ENCODE data around the gene ASPRV1.
"Not testable (repeated sequence)": the region's sequence is repeated elsewhere in the genome, so short reads cannot be mapped to it uniquely, and the experiment has no call there.

ASPRV1 gene

DNA sequence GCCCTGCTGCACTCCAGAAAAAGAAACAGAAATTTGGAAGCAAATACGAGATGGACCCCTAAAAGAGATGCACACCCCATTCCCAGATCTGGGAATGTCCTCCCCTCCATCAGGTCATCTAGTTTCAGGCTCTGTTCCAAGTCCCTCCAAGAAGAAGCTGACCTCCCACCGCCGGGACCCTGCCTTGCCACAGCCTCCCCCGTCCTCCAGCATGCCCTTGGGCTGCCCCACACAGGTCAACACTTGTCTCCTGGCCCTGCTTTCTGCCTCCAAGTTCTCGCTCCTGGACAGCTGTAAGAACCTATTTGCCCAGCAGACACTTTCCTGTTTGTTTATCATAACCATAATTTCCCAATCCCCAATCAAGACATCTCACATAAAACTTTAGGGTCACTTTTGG, 2.0 kb downstream of the ASPRV1 start:
- FAIRE-seq, result no peak

GRCh38 chr2:69958480-69958879, 3.0 kb downstream of the ASPRV1 start:
- FAIRE-seq, result no peak

GRCh38 chr2:69957965-69958364, 3.5 kb downstream of the ASPRV1 start:
- no peak for FAIRE-seq

DNA sequence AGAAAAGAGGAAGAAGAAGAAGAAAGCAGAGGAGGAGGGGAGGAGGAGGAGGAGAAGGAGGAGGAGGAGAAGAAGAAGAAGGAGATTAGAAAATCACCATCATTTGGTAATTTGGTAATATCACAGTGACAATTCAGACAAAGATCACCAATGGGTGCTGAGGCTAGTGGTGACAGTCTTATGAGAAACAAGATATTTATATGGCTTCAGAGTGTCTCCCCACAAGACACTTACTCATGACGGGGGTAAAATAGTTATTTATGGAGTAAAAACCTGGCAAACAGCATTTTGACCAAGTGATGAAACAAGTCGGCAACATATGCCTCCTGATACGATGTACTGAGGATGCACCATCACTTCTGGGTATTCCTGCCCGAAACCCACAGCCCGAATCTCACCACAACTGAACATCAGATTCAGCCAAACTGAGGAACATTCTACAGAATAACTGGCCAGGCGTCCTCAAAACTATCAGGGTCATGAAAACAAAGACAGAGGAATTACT, 4.9 kb downstream of the ASPRV1 start:
- no peak for FAIRE-seq

GRCh38 chr2:69955029-69955428, 6.4 kb downstream of the ASPRV1 start:
- no peak for FAIRE-seq

DNA sequence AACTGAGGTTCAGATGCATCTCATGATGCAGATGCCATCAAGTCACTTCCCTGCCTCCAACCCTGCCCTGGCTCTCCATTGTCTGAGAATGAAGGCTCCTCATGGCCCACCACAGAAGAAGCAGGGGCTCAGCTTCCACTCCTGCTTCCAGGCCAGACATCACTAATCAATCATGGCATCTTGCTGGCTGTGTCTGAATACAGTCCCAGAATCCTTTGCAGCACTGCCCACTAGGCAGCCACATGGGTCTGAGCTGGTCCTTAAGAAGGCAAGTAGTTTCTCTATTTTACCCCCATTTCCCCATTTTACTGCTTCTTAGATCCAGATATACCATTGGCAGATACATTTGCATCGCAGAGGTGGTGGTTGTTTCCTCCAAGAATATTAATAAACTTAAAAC, 7.3 kb downstream of the ASPRV1 start:
- FAIRE-seq, result no peak

DNA sequence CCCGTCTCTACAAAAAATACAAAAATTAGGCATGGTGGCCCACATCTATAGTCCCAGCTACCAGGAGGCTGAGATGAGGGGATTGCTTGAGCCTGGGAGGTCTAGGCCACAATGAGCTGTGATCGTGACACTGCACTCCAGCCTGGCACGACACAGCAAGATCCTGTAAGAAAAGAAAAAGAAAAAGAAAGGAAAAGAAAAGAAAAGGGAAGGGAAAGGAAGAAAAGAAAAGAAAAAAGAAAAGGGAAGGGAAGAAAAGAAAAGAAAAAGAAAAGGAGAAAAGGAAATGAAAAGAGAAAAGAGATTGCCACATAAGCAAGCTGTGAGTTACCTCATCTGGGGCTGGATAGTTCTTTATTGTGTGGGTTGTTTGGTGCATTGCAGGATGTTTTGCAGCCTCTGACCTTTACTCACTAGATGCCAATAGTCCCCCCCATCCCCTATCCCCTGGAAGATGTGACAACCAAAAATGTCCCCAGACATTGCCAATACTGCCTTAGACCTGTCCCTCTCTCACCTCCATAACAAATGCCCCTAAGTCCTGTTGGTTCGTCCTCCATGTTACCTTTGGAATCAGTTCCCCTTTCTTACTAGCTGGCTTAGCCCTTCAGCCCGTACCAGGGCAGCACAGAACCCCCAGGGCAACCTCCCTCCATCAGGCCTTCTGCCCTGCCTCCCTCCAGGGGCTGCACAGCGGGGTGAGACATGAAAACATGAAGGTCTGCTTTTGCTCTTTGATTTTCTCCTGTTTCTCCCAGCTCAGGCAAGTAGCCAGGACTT, 8.9 kb downstream of the ASPRV1 start:
- FAIRE-seq, result no peak

- not testable (repeated sequence) for FAIRE-seq
Observed at GRCh38 chr2:69950671-69951070, 10.8 kb downstream of the ASPRV1 start.

DNA sequence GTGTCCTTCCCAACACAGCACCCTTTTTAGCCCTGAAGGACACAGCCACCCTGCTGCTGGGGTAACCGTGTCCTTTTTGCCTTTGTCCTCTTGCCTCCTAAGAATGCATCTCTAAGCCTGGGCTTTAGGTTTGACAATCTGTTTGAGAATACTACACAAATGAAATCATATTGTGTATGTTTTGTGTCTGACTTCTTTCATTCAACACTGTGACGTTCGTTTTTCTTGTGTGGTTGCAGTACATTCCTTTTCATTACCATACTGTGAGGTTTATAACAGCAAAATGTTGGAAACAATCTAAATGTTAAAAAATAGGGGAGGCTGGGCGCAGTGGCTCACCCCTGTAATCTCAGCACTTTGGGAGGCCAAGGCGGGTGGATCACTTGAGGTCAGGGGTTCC, 11.2 kb downstream of the ASPRV1 start:
- FAIRE-seq, result no peak

DNA sequence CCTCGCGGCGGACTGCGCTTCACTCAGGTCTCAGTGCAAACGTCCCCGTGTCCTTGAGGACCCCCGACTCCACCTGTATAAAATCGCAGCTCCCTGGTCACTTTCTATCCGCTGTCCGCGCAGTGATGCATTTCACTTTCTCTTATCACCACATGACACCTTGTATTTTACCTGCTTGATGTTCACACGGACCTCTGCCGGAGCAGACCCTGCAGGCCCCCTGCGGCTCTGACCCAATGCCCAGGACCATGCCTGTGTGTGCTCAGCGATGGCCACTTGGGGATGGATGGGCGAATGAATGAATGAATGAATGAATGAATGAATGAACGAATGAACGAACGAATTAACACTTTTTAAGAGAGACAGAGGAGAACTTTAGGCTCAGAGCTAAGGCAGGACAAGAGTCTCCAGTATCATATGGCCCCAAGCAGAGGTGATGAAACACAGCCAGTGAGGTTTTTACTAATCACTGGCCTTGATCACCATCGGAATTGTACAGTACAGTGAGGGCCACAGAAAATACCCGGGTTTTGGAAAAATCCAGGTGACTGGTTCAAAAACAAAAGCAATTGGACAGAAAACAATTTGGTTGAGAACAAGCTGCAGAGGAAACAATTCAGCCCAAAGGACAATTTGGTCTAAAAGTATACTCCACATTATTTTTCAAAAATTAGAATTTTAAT, 12.3 kb downstream of the ASPRV1 start:
- no peak for FAIRE-seq

GRCh38 chr2:69948032-69948962, 13.1 kb downstream of the ASPRV1 start:
- FAIRE-seq, result no peak

- no peak for FAIRE-seq
Observed at GRCh38 chr2:69947325-69947931, 14.0 kb downstream of the ASPRV1 start.

- FAIRE-seq, result no peak
Observed at GRCh38 chr2:69946351-69947324, 14.8 kb downstream of the ASPRV1 start.

DNA sequence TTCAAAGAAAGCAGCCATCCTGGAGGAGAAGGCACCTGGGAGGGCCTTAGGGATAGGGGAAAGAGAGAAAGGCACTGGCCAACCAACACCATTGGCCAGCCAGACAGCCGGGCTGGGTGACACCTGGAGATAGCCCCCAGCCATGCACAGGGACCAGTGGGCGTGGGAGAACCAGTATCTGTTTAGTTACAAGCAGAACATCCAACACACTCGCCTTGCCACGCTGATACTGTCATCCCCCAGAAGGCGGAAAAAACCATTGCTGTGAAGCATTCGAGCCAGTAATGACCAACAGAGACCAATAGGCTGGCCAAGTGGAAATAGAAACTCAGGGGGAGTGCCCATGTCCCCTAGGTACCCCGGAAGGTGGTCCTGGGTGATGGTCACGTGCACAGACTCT, 15.5 kb downstream of the ASPRV1 start:
- FAIRE-seq, result no peak

DNA sequence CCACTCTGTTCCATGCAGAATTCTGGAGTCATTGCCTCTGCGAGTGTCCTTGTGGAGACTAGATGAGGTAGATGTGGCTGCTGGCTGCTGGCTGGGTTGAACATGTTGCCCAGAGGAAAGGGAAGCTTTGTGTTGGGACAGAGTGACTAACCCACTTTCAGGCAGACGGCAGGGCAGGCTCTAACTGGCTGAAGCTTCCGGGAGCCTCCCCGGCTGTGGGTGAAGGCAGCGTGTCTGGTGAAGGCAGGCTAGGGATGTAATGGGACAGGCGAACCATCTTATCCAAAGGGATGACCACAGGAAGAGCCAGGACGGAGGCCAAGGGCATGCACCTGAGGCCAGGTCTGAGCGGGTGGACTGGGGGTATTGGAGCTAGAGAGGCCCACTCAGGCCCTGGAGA, 16.0 kb downstream of the ASPRV1 start:
- no peak for FAIRE-seq

DNA sequence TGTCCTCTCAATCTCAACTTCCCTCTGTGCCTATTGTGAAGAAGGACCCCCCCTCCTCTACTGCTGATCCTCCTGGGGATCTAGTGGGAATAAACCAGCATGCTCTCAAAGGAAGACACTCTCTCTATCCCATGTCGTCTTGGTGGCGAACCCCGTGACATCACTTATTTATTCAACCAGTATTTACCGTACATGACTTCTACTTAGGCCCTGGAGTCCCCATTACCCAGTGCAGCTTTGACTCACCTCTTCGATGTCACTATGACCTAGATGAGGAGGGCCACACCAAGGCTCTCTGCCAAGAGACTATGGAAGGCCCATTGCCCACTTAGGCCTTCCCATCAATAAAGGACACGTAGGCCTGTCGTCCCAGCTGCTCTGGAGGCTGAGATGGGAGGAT, 16.7 kb downstream of the ASPRV1 start:
- no peak for FAIRE-seq

DNA sequence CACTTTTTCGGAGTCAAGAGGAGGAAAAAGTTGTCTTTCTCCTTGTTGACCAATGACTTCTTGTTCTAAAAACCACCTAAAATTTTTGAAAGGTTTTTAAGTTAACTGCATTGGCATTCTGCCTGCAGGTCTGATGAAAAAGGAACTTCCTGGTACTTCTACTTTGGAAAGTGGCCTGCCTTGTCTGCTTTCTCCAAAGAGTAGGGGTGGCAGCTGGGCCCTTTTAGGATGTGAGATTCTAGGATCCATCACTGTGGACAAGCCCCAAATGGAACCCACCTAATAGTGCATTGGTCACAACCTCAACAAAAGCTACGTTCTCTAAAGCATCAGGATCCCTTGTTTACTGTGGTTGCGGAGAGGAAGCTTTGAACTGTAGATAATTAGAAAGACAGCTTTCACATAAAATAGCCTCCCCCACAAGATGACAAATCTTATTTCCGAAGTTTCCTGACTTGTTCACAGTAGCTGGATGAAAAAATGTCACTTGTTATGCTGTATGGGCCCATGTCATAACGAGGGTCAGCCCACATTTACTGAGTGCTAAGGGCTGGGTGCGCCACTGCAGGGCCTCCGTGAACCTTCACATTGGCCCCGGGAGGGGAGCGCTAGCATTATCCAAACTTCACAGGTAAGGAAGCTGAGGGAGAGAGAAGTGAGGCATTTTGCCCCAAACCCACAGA, 17.4 kb downstream of the ASPRV1 start:
- no peak for FAIRE-seq

DNA sequence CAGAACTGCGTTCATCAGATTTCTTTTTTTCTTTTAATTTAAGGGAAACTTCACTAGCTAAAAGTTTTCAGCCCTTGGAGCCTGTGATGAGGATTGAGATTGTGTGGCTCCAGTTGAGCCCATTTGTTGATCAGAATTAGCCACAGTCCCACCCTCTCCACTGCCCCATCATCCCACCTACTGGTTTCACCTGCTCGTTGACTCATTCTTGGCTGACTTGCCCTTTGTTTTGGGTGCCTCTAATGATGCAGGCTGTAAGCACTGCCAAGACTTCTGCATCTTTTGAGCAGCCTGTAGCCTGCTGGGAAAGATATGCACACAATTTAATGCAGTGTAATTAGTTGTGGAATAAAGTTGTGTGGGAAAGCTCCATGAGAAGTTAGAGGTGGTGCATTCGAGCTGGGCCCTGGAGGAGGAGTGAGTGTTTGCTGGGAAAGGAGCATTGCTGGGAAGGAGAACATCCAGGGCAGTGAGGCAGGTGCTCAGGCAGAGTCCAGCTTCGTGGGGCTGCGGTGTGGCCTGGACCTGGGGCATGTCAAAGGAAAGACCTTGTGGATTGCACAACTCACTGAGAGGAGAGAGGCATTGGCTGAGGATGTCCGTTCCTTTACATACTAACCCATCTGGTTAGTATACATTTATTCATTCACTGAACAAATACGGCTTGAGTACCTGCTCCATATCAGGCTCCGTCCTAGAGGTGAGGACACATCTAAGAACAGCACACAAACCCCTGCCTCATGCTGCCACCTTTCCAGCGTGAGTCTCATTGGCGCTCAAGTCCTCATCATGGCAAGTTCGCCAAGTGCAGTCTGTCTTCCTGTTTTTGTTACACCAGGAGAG, 18.2 kb downstream of the ASPRV1 start:
- no peak for FAIRE-seq

GRCh38 chr2:69940691-69941090, 20.7 kb downstream of the ASPRV1 start:
- FAIRE-seq, result no peak

GRCh38 chr2:69939722-69940121, 21.7 kb downstream of the ASPRV1 start:
- FAIRE-seq, result no peak

All from colon (tissue), 2 donors.